Thyroid gland (tissue), 4 donors: ENCODE measurements around the gene PDZRN3.

Source experiments
- CTCF ChIP-seq, 6 experiments: fragments of 200-600 bp in 3 of 6; fragments of 450-650 bp in 3 of 6; sonication (generic) in 3 of 6; IDR thresholded peaks; one replicate each; pipeline ENCODE4 v1.5.1; 2016 to 2019; ENCODE audit warnings: antibody characterized with exemption in 6 of 6, mild to moderate bottlenecking in 2 of 6, inconsistent platforms in 1 of 6, moderate library complexity in 1 of 6
- POLR2A ChIP-seq, 2 donors: fragments of 450-650 bp; IDR thresholded peaks; one replicate each; pipeline ENCODE4 v1.6.1; 2017; ENCODE audit warnings: antibody characterized with exemption in 2 of 2, mild to moderate bottlenecking in 2 of 2, moderate library complexity in 1 of 2

GRCh38 chr3:73389928-73390327, 234.8 kb downstream of the PDZRN3 start:
- TF ChIP-seq CTCF (IDR thresholded peaks at IDR 0.05), result no peak
- TF ChIP-seq POLR2A (IDR thresholded peaks at IDR 0.05), result no peak
